Activated CD8-positive, alpha-beta T cell treated with anti-CD3 and anti-CD28 coated beads for 36 hours (primary cell): ENCODE results near the gene DIPK1A. TPM values are rescaled to one million over a fixed set of nuclear protein-coding genes. Genes with fewer than 3 reads are reported as not detected.

ENCODE experiments used
- ATAC-seq: fragments of 200-7000 bp; cut with Tn5 transposase; one replicate; pipeline ENCODE4 v1.10.0; 2021; ENCODE audit warnings: mild to moderate bottlenecking, moderate library complexity
- CTCF ChIA-PET: fragments of 350-600 bp; sonication (Branson Sonifier 250); formaldehyde crosslinking; loops from one replicate; lab custom pipeline; 2021; ENCODE audit warnings: antibody characterized with exemption; lab: Charles Lee
- POLR2A ChIA-PET: fragments of 350-600 bp; sonication (Branson Sonifier 250); formaldehyde crosslinking; loops from one replicate; lab custom pipeline; 2021; ENCODE audit warnings: antibody characterized with exemption; lab: Charles Lee
- DNase-seq: peaks from one replicate; pipeline ENCODE4 v3.0.0-alpha.2; 2020
- H3K27ac Mint-ChIP-seq: one replicate; pipeline ENCODE4 v1.8.0; 2021; ENCODE audit warnings: mild to moderate bottlenecking, mixed read lengths
- H3K27me3 Mint-ChIP-seq: one replicate; pipeline ENCODE4 v1.8.0; 2021; ENCODE audit warnings: mixed read lengths
- H3K36me3 Mint-ChIP-seq: one replicate; pipeline ENCODE4 v1.8.0; 2021; ENCODE audit warnings: low read depth, mixed read lengths
- H3K4me1 Mint-ChIP-seq: one replicate; pipeline ENCODE4 v1.8.0; 2021; ENCODE audit warnings: low read depth, mixed read lengths
- H3K4me3 Mint-ChIP-seq: one replicate; pipeline ENCODE4 v1.8.0; 2021; ENCODE audit warnings: mild to moderate bottlenecking, moderate library complexity, mixed read lengths
- H3K9me3 Mint-ChIP-seq: one replicate; pipeline ENCODE4 v1.8.0; 2021; ENCODE audit warnings: mixed read lengths
- intact Hi-C: fragments of 100-400 bp; cut with micrococcal nuclease; formaldehyde crosslinking; loops from one replicate; pipeline ENCODE4 v1.10.0; 2022
- total RNA-seq, 2 experiments: library from RNA; stranded (reverse); gene quantifications; one replicate each; pipeline ENCODE4 v1.2.3, GENCODE V29; 2021
- TF ChIP-seq, protein P1 (sequence below): fragments of 200-600 bp; IDR thresholded peaks from one replicate; pipeline ENCODE4 v1.8.0; 2022; ENCODE audit warnings: antibody characterized with exemption, mild to moderate bottlenecking

Gene DIPK1A
- total RNA-seq, 2 experiments from 2014 or later = 8.1 to 9.0 TPM

DNA sequence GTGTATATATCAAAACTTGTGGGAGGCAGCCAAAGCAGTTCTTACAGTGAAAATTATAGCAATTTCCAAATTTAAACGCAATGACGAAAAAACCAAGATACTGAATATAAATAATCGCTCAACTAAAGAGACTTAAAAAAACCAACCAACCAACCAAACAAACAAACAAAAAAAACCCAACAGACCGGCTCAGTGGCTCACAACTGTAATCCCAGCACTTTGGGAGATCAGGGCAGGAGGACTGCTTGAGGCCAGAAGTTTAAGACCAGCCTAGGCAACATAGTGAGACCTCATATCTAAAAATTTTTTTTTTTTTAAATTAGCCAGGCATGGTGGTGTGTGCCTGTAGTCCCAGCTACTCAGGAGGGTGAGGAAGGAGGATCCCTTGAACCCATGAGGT is 106.0 kb downstream of the DIPK1A start:
- intact Hi-C loops = no loop called here
- Mint-ChIP-seq H3K4me1 (peaks cover 26% of the 10 kb centered on the region), H3K27ac (no peak overlapping the region), H3K27me3 (no peaks in the 10 kb centered on the region), H3K9me3 (no peaks in the 10 kb centered on the region), H3K4me3 (no peak overlapping the region), H3K36me3 (peaks cover 12% of the 10 kb centered on the region)
- ChIA-PET POLR2A (interaction anchor here (0.6 kb wide), 1 partner anchor 223 kb away, joined by 3 read pairs; no protein-coding TSS in a partner anchor), CTCF (interaction anchor here (0.6 to 9.2 kb wide), 4 partner anchors 104 to 350 kb away, joined by 3 to 193 read pairs (median 90); partner anchors contain the start of gene DIPK1A)
- no peak for DNase-seq
- TF ChIP-seq, protein P1, sequence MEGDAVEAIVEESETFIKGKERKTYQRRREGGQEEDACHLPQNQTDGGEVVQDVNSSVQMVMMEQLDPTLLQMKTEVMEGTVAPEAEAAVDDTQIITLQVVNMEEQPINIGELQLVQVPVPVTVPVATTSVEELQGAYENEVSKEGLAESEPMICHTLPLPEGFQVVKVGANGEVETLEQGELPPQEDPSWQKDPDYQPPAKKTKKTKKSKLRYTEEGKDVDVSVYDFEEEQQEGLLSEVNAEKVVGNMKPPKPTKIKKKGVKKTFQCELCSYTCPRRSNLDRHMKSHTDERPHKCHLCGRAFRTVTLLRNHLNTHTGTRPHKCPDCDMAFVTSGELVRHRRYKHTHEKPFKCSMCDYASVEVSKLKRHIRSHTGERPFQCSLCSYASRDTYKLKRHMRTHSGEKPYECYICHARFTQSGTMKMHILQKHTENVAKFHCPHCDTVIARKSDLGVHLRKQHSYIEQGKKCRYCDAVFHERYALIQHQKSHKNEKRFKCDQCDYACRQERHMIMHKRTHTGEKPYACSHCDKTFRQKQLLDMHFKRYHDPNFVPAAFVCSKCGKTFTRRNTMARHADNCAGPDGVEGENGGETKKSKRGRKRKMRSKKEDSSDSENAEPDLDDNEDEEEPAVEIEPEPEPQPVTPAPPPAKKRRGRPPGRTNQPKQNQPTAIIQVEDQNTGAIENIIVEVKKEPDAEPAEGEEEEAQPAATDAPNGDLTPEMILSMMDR = no peak
- no peak for ATAC-seq

DNA sequence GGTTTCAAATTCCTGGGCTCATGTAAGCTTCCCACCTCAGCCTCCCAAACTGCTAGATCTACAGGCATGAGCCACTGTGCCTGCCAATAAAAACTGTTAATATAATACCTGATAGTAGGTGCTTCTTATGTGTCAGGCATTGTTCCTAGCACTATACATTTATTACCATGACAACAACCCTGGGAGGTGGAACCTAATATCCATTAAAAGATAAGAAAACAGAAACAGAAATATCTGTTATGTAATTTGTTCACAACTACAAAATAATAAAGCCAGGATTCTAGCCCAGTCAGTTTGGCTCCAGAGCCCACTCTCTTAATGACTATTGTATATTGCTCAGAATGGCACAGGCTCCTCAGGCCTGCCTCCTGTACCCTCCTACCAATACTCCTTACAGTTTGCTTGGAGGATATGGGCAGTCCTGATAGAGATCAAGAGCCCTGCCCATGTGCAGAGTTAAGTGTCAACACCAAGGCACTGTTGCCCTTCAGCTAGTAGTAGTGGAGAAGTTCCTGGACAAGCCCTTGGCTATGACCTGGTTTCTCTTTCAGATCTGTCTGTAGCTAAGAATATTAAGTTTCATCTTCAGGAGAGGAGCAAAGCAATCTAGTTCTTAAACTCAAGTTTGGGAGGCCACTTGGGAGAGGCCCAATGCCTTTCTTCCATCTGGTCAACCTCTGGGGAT is 107.0 kb downstream of the DIPK1A start:
- no peak for DNase-seq
- no peaks in the 10 kb centered on the region for H3K9me3 Mint-ChIP-seq
- peaks cover 15% of the 10 kb centered on the region for H3K36me3 Mint-ChIP-seq
- ChIA-PET POLR2A (interaction anchor here (0.6 to 1.8 kb wide), 4 partner anchors 12 to 97 kb away, joined by 3 to 8 read pairs (median 3); partner anchors contain the start of gene RPL5), CTCF (interaction anchor here (0.7 to 9.2 kb wide), 6 partner anchors 15 to 139 kb away, joined by 3 to 193 read pairs (median 3); no protein-coding TSS in a partner anchor)
- H3K4me1 Mint-ChIP-seq = peaks cover 23% of the 10 kb centered on the region
- intact Hi-C loops = no loop called here
- TF ChIP-seq, protein P1 = no peak
- no peak overlapping the region for H3K4me3 Mint-ChIP-seq
- no peak for ATAC-seq
- no peaks in the 10 kb centered on the region for H3K27me3 Mint-ChIP-seq
- H3K27ac Mint-ChIP-seq = no peak overlapping the region

DNA sequence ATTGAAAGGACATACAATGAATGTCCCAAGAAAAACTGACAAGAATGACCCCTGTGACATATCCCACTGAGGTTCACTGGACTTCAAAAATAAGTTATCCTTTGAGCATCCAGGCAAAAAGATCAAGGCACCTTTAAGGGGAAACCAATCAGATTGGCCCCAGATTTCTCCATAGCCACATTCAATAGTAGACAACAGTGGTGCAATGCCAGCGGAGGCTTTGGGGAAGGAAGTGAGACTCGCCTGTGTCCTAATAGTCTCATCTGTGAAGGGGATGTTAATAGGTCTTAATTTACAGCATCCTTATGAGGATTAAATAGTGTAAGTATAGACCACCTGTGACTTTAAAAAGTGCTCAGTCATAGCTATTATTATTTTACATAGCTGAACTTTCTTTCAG is 108.0 kb downstream of the DIPK1A start:
- Mint-ChIP-seq H3K27me3 (no peaks in the 10 kb centered on the region), H3K36me3 (peaks cover 15% of the 10 kb centered on the region), H3K4me1 (peaks cover 14% of the 10 kb centered on the region), H3K9me3 (no peaks in the 10 kb centered on the region), H3K4me3 (no peak overlapping the region), H3K27ac (no peak overlapping the region)
- DNase-seq = no peak
- ChIA-PET CTCF (interaction anchor here (0.7 to 9.2 kb wide), 5 partner anchors 30 to 140 kb away, joined by 3 to 193 read pairs (median 3); no protein-coding TSS in a partner anchor), POLR2A (interaction anchor here (1.0 to 1.8 kb wide), 2 partner anchors 11 to 21 kb away, joined by 3 to 8 read pairs; partner anchors contain the start of gene RPL5)
- TF ChIP-seq, protein P1 = no peak
- intact Hi-C loops = no loop called here
- ATAC-seq = no peak

DNA sequence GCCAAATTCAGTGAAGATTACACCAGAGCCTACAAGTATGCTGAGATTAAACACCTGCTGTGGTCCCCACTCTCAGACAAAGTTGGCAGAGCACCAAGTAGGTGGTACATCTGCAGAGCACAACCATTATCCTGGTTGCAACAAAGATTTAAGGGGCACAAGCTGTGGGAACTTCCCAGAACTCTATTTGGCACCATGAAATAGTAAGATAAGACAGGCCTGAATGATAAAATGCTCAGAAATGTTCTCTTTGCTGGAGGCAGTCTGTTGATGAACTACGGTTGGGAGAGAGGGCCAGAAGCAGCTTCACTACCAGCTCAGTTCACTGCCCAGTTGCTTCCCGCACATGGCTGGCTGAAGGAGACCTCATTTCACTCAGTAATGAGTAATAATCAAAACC is 109.5 kb downstream of the DIPK1A start:
- ChIA-PET CTCF (interaction anchor here (1.2 to 9.2 kb wide), 2 partner anchors 109 to 142 kb away, joined by 4 to 193 read pairs; partner anchors contain the start of gene DIPK1A), POLR2A (interaction anchor here (1.6 kb wide), 1 partner anchor 10 kb away, joined by 9 read pairs; no protein-coding TSS in a partner anchor)
- TF ChIP-seq, protein P1 = no peak
- Mint-ChIP-seq H3K4me1 (peaks cover 12% of the 10 kb centered on the region), H3K27me3 (no peaks in the 10 kb centered on the region), H3K27ac (no peak overlapping the region), H3K9me3 (no peaks in the 10 kb centered on the region), H3K36me3 (peaks cover 15% of the 10 kb centered on the region), H3K4me3 (no peak overlapping the region)
- intact Hi-C loops = no loop called here
- DNase-seq = no peak
- no peak for ATAC-seq

DNA sequence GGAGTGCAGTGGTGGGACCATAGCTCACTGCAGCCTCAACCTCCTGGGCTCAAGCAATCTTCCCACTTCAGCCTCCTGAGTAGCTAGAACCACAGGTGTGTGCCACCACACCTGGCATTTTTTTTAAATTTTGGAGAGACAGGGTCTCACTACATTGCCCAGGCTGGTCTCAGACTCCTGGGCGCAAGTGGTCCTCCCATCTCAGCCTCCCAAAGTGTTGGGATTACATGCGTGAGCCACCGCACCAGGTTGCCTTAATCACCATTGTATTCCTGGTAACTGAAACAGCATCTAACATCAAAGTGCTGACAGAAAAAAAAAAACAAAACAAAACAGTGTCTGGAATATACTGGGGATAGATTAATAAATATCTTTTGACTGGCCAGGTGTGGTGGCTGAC is 111.2 kb downstream of the DIPK1A start:
- ATAC-seq (no peak), DNase-seq (no peak)
- Mint-ChIP-seq H3K4me1 (peaks cover 12% of the 10 kb centered on the region), H3K27ac (no peak overlapping the region), H3K4me3 (no peak overlapping the region), H3K9me3 (no peaks in the 10 kb centered on the region), H3K36me3 (peaks cover 12% of the 10 kb centered on the region), H3K27me3 (no peaks in the 10 kb centered on the region)
- CTCF ChIA-PET = interaction anchor here (1.0 to 2.3 kb wide), 6 partner anchors 8 to 145 kb away, joined by 3 to 8 read pairs (median 3); partner anchors contain the start of genes DIPK1A and RPL5
- POLR2A ChIA-PET = interaction anchor here (0.6 to 1.1 kb wide), 2 partner anchors 12 to 94 kb away, joined by 3 read pairs; no protein-coding TSS in a partner anchor
- TF ChIP-seq, protein P1 = no peak
- intact Hi-C loops = no loop called here
